HEK293 (cell line): ENCODE measurements around the gene ENAH.
A peak's percentile ranks its signal among the peaks of the same experiment; 100 is the strongest.

Experiments
- CTCF ChIA-PET: fragments of 350-600 bp; formaldehyde crosslinking; extraction: SDS; loops from one replicate; lab custom pipeline; 2021; ENCODE audit warnings: antibody characterized with exemption; lab: Yijun Ruan, JAX
- POLR2A ChIA-PET: fragments of 300-600 bp; formaldehyde crosslinking; extraction: SDS; loops from one replicate; lab custom pipeline; 2020; ENCODE audit warnings: antibody characterized with exemption, inconsistent platforms; lab: Yijun Ruan, JAX
- H3K27ac ChIP-seq: fragments of 200-500 bp; sonication (Bioruptor generic); 2 replicates; pipeline ENCODE4 v1.5.1; 2014; ENCODE audit warnings: low read depth, low read length, control low read depth, inconsistent platforms; ENCODE audit errors: extremely low read depth
- H3K36me3 ChIP-seq, 2 experiments: fragments of 200-500 bp in 1 of 2; sonication (Bioruptor generic) in 1 of 2; 1 replicate in 1 of 2; 2 replicates in 1 of 2; pipeline ENCODE4 v1.5.1; 2014 to 2017; ENCODE audit warnings: inconsistent platforms in 2 of 2, low read length in 2 of 2; ENCODE audit not compliant: control insufficient read depth in 2 of 2, insufficient read depth in 1 of 2
- H3K4me1 ChIP-seq: fragments of 200-500 bp; sonication (Bioruptor generic); 2 replicates; pipeline ENCODE4 v1.5.1; 2014; ENCODE audit warnings: mild to moderate bottlenecking, low read length, inconsistent platforms; ENCODE audit not compliant: control insufficient read depth, insufficient read depth
- H3K4me3 ChIP-seq: 2 replicates; pipeline ENCODE4 v1.5.1; 2011; ENCODE audit warnings: low read depth, mild to moderate bottlenecking, control low read depth, low read length, moderate library complexity
- H3K9me3 ChIP-seq: fragments of 200-500 bp; sonication (Bioruptor generic); 2 replicates; pipeline ENCODE4 v1.5.1; 2014; ENCODE audit warnings: low read depth, low read length, inconsistent platforms; ENCODE audit not compliant: control insufficient read depth, insufficient read depth
- FEZF1 ChIP-seq: fragments of 450-650 bp; formaldehyde crosslinking; IDR thresholded peaks from 2 replicates; pipeline ENCODE4 v1.5.1; 2016; ENCODE audit warnings: missing biosample characterization, missing genetic modification characterization
- PRDM2 ChIP-seq: fragments of 450-650 bp; formaldehyde crosslinking; IDR thresholded peaks from 2 replicates; pipeline ENCODE4 v1.5.1; 2016; ENCODE audit warnings: missing biosample characterization, missing genetic modification characterization, borderline replicate concordance
- REPIN1 ChIP-seq: fragments of 450-650 bp; formaldehyde crosslinking; IDR thresholded peaks from 2 replicates; pipeline ENCODE4 v1.5.1; 2017; ENCODE audit warnings: missing biosample characterization, missing genetic modification characterization, low read depth
- SCRT2 ChIP-seq: fragments of 450-650 bp; formaldehyde crosslinking; IDR thresholded peaks from 2 replicates; pipeline ENCODE4 v1.5.1; 2016; ENCODE audit warnings: missing biosample characterization, missing genetic modification characterization
- SP2 ChIP-seq: fragments of 450-650 bp; formaldehyde crosslinking; IDR thresholded peaks from 2 replicates; pipeline ENCODE4 v1.5.1; 2016; ENCODE audit warnings: missing biosample characterization, missing genetic modification characterization
- TRIM28 ChIP-seq: IDR thresholded peaks from 2 replicates; pipeline ENCODE4 v1.6.1; 2011; ENCODE audit warnings: low read length, control low read depth, borderline replicate concordance
- ZBTB20 ChIP-seq: fragments of 450-650 bp; formaldehyde crosslinking; IDR thresholded peaks from 2 replicates; pipeline ENCODE4 v1.5.1; 2016; ENCODE audit warnings: missing biosample characterization, missing genetic modification characterization
- ZBTB8A ChIP-seq: fragments of 450-650 bp; formaldehyde crosslinking; IDR thresholded peaks from 2 replicates; pipeline ENCODE4 v1.5.1; 2016; ENCODE audit warnings: missing biosample characterization, missing genetic modification characterization
- ZFHX2 ChIP-seq: fragments of 450-650 bp; formaldehyde crosslinking; conservative IDR thresholded peaks from 2 replicates; pipeline ENCODE4 v1.5.1; 2016; ENCODE audit warnings: missing biosample characterization, missing genetic modification characterization
- ZNF132 ChIP-seq: fragments of 450-650 bp; formaldehyde crosslinking; IDR thresholded peaks from 2 replicates; pipeline ENCODE4 v1.5.1; 2017; ENCODE audit warnings: missing biosample characterization, missing genetic modification characterization, borderline replicate concordance
- ZNF211 ChIP-seq: fragments of 450-650 bp; formaldehyde crosslinking; IDR thresholded peaks from 2 replicates; pipeline ENCODE4 v1.5.1; 2016; ENCODE audit warnings: low read depth, missing biosample characterization, missing genetic modification characterization
- ZNF426 ChIP-seq: fragments of 450-650 bp; formaldehyde crosslinking; IDR thresholded peaks from 2 replicates; pipeline ENCODE4 v1.5.1; 2017; ENCODE audit warnings: missing biosample characterization, missing genetic modification characterization, mild to moderate bottlenecking, inconsistent platforms, moderate library complexity
- ZNF530 ChIP-seq: fragments of 450-650 bp; formaldehyde crosslinking; IDR thresholded peaks from 2 replicates; pipeline ENCODE4 v1.5.1; 2016; ENCODE audit warnings: low read depth, missing biosample characterization, missing genetic modification characterization
- ZNF571 ChIP-seq: fragments of 450-650 bp; formaldehyde crosslinking; IDR thresholded peaks from 2 replicates; pipeline ENCODE4 v1.5.0; 2017; ENCODE audit warnings: missing biosample characterization, missing genetic modification characterization
- ZNF621 ChIP-seq: fragments of 450-650 bp; formaldehyde crosslinking; IDR thresholded peaks from 2 replicates; pipeline ENCODE4 v1.5.1; 2017; ENCODE audit warnings: missing biosample characterization, missing genetic modification characterization
- ZNF658 ChIP-seq: fragments of 450-650 bp; formaldehyde crosslinking; IDR thresholded peaks from 2 replicates; pipeline ENCODE4; 2016; ENCODE audit warnings: missing biosample characterization, missing genetic modification characterization
- ZNF707 ChIP-seq: fragments of 450-650 bp; formaldehyde crosslinking; IDR thresholded peaks from 2 replicates; pipeline ENCODE4 v1.5.1; 2016; ENCODE audit warnings: missing biosample characterization, missing genetic modification characterization
- ZNF768 ChIP-seq: fragments of 450-650 bp; formaldehyde crosslinking; IDR thresholded peaks from 2 replicates; pipeline ENCODE4 v1.5.1; 2018; ENCODE audit warnings: missing biosample characterization, mild to moderate bottlenecking, missing genetic modification characterization
- ZNF837 ChIP-seq: fragments of 450-650 bp; formaldehyde crosslinking; IDR thresholded peaks from 2 replicates; pipeline ENCODE4 v1.5.1; 2016; ENCODE audit warnings: missing biosample characterization, missing genetic modification characterization
- ZSCAN16 ChIP-seq: fragments of 450-650 bp; formaldehyde crosslinking; IDR thresholded peaks from 2 replicates; pipeline ENCODE4 v1.5.1; 2016; ENCODE audit warnings: missing biosample characterization, missing genetic modification characterization
- ZSCAN18 ChIP-seq: fragments of 450-650 bp; formaldehyde crosslinking; IDR thresholded peaks from 2 replicates; pipeline ENCODE4 v1.5.1; 2016; ENCODE audit warnings: missing biosample characterization, missing genetic modification characterization

ENAH gene

GRCh38 chr1:225660544-225660946, 7.6 kb upstream of the ENAH start (continued):
- no peak for TF ChIP-seq REPIN1 (tag by site-specific recombination)
- TF ChIP-seq ZNF658 (tag by site-specific recombination): no peak
- peak; percentile 92 for TF ChIP-seq ZNF768 (tag by site-specific recombination)
- no peak for TF ChIP-seq PRDM2 (tag by site-specific recombination)
- no peak for TF ChIP-seq ZSCAN16
- TF ChIP-seq SCRT2 (tag by site-specific recombination): no peak
- TF ChIP-seq ZBTB8A (tag by site-specific recombination): no peak
- no peak for TF ChIP-seq ZSCAN18 (tag by site-specific recombination)
- TF ChIP-seq ZNF621: no peak
- TF ChIP-seq ZNF571: no peak
- TF ChIP-seq ZNF426 (tag by site-specific recombination): no peak
- TF ChIP-seq FEZF1: peak; percentile 36; the same call in 1 of the 2 replicates

DNA sequence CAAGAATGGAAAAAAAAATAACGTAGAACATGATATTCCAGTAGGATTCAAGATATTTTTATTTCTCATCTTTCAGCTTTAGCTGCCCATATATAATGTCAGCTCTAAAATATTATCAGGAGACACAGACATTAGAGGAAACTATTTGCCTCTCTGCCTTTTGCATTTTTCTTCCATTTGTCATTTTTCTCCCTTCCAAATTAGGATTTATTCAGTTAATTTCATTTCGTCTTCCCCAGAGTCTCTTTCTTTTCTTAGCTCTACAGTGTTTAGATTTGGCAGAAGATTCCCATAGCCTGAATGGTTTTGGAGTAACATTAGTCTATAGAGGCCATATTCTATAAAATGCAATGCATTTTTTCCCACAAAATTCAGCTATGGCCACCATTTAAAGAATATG, 5.1 kb upstream of the ENAH start:
- H3K27ac ChIP-seq: no peak overlapping the region
- peaks cover 36% of the 10 kb centered on the region for H3K4me1 ChIP-seq
- CTCF ChIA-PET: interaction anchor here (0.6 to 3.6 kb wide), 5 partner anchors 115 to 183 kb away, joined by 3 to 27 read pairs (median 4); partner anchors contain the start of gene SRP9
- H3K36me3 ChIP-seq: no peaks in the 10 kb centered on the region
- POLR2A ChIA-PET: interaction anchor here (0.6 kb wide), 1 partner anchor 68 kb away, joined by 4 read pairs; no protein-coding TSS in a partner anchor
- no peak for TF ChIP-seq ZNF837 (tag by site-specific recombination)
- no peak for TF ChIP-seq ZNF211 (tag by site-specific recombination)
- 0 out of 2 replicates have a peak, but pooled peaks have one; percentile 8 for TF ChIP-seq TRIM28
- no peak for TF ChIP-seq ZNF132 (tag by site-specific recombination)
- TF ChIP-seq ZNF530 (tag by site-specific recombination): no peak
- no peak for TF ChIP-seq ZBTB20
- no peak for TF ChIP-seq ZNF707 (tag by site-specific recombination)
- TF ChIP-seq ZFHX2 (tag by site-specific recombination): no peak
- TF ChIP-seq SP2 (tag by site-specific recombination): no peak
- H3K9me3 ChIP-seq: no peaks in the 10 kb centered on the region
- H3K4me3 ChIP-seq: no peak overlapping the region
